NCI-H2029 treated with DMSO at 0.1 percent for 48 hours (cell line): ENCODE data around the gene ARPC4.

Source experiments
- DNase-seq: peaks from one replicate; lab custom pipeline; 2025; lab: John Stamatoyannopoulos, UW

Gene ARPC4

GRCh38 chr3:9792405-9793160, at the start of gene ARPC4, which contains the start of gene TADA3:
Gene ARPC4, plus strand, starts transcription at chr3:9793082. Its CDS starts 40 bp downstream, at chr3:9793122.
Gene TADA3, minus strand, starts transcription at chr3:9792473. Its CDS starts 1,007 bp downstream, at chr3:9791466.
- peak; percentile 99 for DNase-seq

DNA sequence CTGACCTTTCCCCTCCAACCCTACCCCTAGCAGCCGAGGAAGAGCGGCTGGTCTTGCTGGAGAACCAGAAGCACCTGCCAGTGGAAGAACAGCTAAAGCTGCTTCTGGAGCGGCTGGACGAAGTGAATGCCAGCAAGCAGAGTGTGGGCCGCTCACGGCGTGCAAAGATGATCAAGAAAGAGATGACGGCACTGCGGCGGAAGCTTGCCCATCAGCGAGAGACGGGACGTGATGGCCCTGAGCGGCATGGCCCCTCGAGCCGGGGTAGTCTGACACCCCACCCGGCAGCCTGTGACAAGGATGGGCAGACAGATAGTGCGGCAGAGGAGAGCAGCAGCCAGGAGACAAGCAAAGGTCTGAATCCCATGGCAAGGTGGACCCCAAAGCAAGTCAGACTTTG, 49.3 kb upstream of the ARPC4 start:
- DNase-seq, result no peak

- DNase-seq, result no peak
Observed at GRCh38 chr3:9744162-9744561, 48.7 kb upstream of the ARPC4 start.

- no peak for DNase-seq
Observed at GRCh38 chr3:9745521-9745920, 47.4 kb upstream of the ARPC4 start.

DNA sequence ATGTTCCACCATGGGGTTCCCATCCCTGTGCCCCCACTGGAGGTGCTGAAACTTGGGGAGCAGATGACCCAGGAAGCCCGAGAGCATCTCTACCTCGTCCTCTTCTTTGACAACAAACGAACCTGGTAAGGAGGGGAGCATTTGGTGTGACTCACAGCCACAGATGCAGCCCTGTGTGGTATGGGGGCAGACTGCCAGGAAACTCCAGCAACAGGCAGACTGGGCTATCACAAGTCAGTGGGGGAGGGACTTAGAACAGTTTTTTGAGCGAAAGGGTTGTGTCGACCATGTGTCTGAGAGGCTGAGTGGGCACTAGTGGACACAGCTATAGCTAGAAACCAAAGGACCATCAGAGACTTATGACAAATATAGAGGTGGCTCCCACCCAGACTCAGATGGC, 46.6 kb upstream of the ARPC4 start:
- DNase-seq, result no peak

DNA sequence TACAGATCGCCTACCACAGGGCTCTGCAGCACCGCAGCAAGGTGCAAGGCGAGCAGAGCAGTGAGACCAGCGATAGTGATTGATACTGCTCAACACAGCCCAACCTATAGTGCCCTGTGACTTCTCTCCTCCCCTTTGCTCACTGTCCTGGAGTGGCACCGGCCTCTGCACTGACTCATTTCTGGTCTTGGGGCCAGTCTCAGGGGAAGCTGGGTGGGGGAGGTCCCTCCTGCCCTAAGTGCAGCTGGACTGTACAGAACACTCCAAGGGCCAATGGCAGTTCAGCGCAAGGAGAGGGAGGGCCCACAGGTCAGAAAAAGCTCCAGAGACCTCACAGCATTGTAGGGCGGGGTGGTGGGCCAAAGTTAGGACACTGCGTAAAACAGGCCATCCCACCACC, 45.6 kb upstream of the ARPC4 start:
- DNase-seq, result no peak

- DNase-seq, result no peak
Observed at GRCh38 chr3:9748031-9748430, 44.9 kb upstream of the ARPC4 start.

DNA sequence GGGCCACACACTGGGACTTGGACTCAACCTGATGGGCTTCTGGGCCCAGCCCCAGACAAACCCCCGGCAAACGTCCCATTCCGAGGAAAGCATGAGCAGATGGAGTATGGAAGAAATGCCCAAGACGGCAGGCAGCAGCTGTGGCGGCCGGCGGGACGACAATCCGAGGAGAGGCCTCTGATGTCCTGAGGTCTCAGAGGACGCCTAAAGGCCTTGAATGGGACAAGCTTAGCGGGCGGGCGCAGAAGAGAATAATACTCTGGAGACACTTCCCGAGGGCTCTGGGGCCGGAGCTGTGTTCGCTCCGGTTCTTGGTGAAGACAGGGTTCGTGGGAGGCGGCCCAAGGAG, 43.6 kb upstream of the ARPC4 start:
- no peak for DNase-seq

GRCh38 chr3:9749645-9750555, 43.0 kb upstream of the ARPC4 start, which contains the start of gene OGG1:
Gene OGG1, plus strand, starts transcription at chr3:9749952. Its CDS starts 335 bp downstream, at chr3:9750287.
- peak; percentile 96 for DNase-seq

DNA sequence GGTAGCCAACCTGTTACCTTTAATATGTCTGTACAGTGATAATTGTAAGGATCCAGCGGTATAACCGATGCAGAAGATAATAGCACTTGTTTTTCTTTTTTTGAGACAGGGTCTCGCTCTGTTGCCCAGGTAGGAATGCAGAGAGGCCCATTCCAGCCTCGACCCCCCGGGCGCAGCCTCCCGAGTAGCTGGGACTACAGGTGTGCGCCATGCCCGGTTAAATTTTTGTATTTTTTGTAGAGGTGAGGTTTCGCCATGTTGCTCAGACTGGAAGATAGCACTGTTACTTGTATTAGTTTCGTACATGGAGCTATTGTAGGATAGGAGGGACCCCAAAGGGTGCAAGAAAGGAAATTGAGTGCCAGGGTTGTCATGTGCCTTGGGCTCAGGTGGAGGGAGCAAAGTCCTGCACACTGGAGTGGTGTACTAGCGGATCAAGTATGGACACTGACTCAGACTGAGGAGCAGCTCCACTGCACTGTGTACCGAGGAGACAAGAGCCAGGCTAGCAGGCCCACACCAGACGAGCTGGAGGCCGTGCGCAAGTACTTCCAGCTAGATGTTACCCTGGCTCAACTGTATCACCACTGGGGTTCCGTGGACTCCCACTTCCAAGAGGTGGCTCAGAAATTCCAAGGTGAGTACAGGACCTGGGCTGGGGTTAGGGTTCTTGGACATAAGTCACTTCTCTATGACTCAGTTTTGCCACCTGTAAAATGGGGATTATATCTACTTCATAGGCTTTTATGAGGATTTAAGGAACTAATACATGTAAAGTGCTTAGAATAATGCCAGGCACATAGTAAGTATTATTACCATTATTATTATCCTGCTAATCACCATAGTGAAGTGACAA, 42.1 kb upstream of the ARPC4 start:
- DNase-seq, result no peak

GRCh38 chr3:9754678-9755077, 38.2 kb upstream of the ARPC4 start:
- no peak for DNase-seq

GRCh38 chr3:9757427-9757826, 35.5 kb upstream of the ARPC4 start:
- DNase-seq, result no peak

GRCh38 chr3:9760779-9761505, 31.9 kb upstream of the ARPC4 start:
- DNase-seq, result no peak

- DNase-seq, result no peak
Observed at GRCh38 chr3:9761919-9762318, 31.0 kb upstream of the ARPC4 start.

- DNase-seq, result no peak
Observed at GRCh38 chr3:9762871-9763270, 30.0 kb upstream of the ARPC4 start.

DNA sequence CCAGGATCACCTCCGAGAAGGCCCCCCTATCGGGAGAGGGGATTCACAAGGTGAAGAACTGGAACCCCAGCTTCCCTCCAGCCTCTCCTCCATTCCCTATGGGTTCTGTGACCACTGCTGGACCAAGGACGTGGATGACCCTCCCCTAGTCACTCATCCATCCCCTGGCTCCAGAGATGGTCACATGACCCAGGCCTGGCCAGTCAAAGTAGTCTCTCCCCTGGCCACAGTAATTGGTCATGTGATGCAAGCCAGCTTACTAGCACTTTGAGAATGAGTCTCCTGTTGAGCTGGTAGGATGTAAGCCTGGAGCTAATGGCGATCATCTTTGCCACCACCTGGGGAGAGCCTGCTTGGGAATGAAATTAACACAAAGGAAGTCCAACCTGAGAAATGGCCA, 27.0 kb upstream of the ARPC4 start:
- no peak for DNase-seq

DNA sequence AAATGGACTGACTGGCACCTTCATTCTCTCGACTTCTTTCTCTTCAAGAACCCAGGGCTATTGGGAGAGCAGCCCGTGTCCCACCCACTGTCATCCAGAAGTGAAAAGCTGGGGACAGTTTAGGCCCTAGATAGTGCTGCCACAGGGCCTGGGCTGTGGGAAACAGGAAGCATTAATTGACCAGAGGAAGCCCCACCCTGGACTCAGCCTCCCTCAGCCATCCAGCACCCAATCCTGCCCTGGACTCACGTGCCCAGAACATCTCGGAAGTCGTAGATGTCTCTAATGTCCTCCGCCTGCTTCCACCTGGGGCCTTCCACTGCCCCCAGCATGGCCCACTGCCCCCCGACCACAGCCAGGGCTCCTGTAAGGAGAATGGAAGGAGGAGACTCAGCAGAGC, 25.5 kb upstream of the ARPC4 start:
- DNase-seq, result no peak

GRCh38 chr3:9768141-9768775, 24.6 kb upstream of the ARPC4 start:
- no peak for DNase-seq

GRCh38 chr3:9769012-9769411, 23.9 kb upstream of the ARPC4 start:
- DNase-seq, result no peak

GRCh38 chr3:9769426-9770275, 23.2 kb upstream of the ARPC4 start, which contains the start of gene CAMK1:
Gene CAMK1, minus strand, starts transcription at chr3:9769947. Its CDS starts 2,198 bp downstream, at chr3:9767749.
- peak; percentile 22 for DNase-seq
